Right renal cortex interstitium (tissue), 3 donors: Measurements from ENCODE around the gene ENOX1. TPM values are rescaled to one million over a fixed set of nuclear protein-coding genes. Genes with fewer than 3 reads are reported as not detected.
A peak's percentile ranks its signal among the peaks of the same experiment; 100 is the strongest.
"Not testable (repeated sequence)": the region's sequence is repeated elsewhere in the genome, so short reads cannot be mapped to it uniquely, and the experiment has no call there.

ENCODE experiments used
- DNase-seq, 3 donors: peaks; one replicate each; pipeline ENCODE4 v3.0.0-alpha.2; 2013; ENCODE audit warnings: low read depth in 3 of 3, low spot score in 2 of 3
- polyA plus RNA-seq, 3 donors: library from polyadenylated mRNA; unstranded; fragments of 120-200 nt; gene quantifications; one replicate each; pipeline ENCODE4 v1.2.1, GENCODE V29; 2013; ENCODE audit not compliant: insufficient read length in 3 of 3

Gene ENOX1
- 10 to 100 TPM in 2 of 3 donors, 1 to 10 TPM in 1; 8.8 to 11.9 (median 11.1) TPM for polyA plus RNA-seq

GRCh38 chr13:43786766-43787517, at the start of gene ENOX1:
Gene ENOX1 (minus strand): TSS chr13:43786972.
- DNase-seq: peak in 1 of 3 donors; percentile 67

- DNase-seq: no peak
Measured at GRCh38 chr13:43835701-43836100, 48.9 kb upstream of the ENOX1 start.

- DNase-seq: no peak
Measured at GRCh38 chr13:43831088-43831487, 44.3 kb upstream of the ENOX1 start.

GRCh38 chr13:43830497-43830881, 43.7 kb upstream of the ENOX1 start:
- no peak for DNase-seq

GRCh38 chr13:43824656-43825055, 37.9 kb upstream of the ENOX1 start:
- DNase-seq: not testable (repeated sequence)

GRCh38 chr13:43822969-43823368, 36.2 kb upstream of the ENOX1 start:
- DNase-seq: no peak

- no peak for DNase-seq
Measured at GRCh38 chr13:43816401-43816889, 29.7 kb upstream of the ENOX1 start.

- no peak for DNase-seq
Measured at GRCh38 chr13:43815204-43815603, 28.4 kb upstream of the ENOX1 start.

GRCh38 chr13:43808676-43809075, 21.9 kb upstream of the ENOX1 start:
- no peak for DNase-seq

- no peak for DNase-seq
Measured at GRCh38 chr13:43805681-43806128, 18.9 kb upstream of the ENOX1 start.

- DNase-seq: no peak
Measured at GRCh38 chr13:43805071-43805468, 18.3 kb upstream of the ENOX1 start.

GRCh38 chr13:43804461-43805070, 17.8 kb upstream of the ENOX1 start:
- DNase-seq: peak in 1 of 3 donors; percentile 61

- DNase-seq: no peak
Measured at GRCh38 chr13:43802511-43802910, 15.7 kb upstream of the ENOX1 start.

- no peak for DNase-seq
Measured at GRCh38 chr13:43800828-43801227, 14.1 kb upstream of the ENOX1 start.

GRCh38 chr13:43799191-43799590, 12.4 kb upstream of the ENOX1 start:
- DNase-seq: no peak

- DNase-seq: no peak
Measured at GRCh38 chr13:43797869-43798268, 11.1 kb upstream of the ENOX1 start.

GRCh38 chr13:43797159-43797558, 10.4 kb upstream of the ENOX1 start:
- DNase-seq: no peak

GRCh38 chr13:43794416-43794815, 7.6 kb upstream of the ENOX1 start:
- DNase-seq: no peak

- no peak for DNase-seq
Measured at GRCh38 chr13:43792076-43792881, 5.5 kb upstream of the ENOX1 start.

GRCh38 chr13:43787997-43788396, 1.2 kb upstream of the ENOX1 start:
- no peak for DNase-seq

- DNase-seq: no peak
Measured at GRCh38 chr13:43787518-43787891, 733 bp upstream of the ENOX1 start.
